Body of pancreas (tissue), 4 donors: ENCODE results near the gene BEX2.

Experiments used
- POLR2A ChIP-seq, 3 donors: fragments of 450-650 bp; IDR thresholded peaks; one replicate each; pipeline ENCODE4 v1.6.1; 2016; ENCODE audit warnings: antibody characterized with exemption in 3 of 3, mild to moderate bottlenecking in 2 of 3
- TF ChIP-seq, protein P1 (sequence below), 7 experiments: fragments of 450-650 bp in 4 of 7; fragments of 200-600 bp in 3 of 7; sonication (generic) in 3 of 7; IDR thresholded peaks; one replicate each; pipeline ENCODE4 v1.5.1; 2016 to 2019; ENCODE audit warnings: antibody characterized with exemption in 7 of 7

DNA sequence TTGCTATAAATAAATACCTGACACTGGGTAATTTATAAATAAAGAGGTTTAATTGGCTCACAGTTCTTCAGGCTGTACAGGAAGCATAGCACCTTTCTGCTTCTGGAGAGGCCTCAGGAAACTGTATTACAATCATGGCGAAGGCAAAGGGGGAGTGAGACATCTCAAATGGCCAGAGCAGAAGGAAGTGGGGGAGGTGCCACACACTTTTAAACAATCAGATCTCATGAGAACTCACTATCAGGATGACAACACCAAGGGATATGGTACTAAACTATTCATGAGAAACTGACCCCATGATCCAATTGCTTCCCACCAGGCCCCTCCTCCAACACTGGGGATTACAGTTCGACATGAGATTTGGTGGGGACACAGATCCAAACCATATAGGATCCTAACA, 33.8 kb upstream of the BEX2 start:
- no peak for TF ChIP-seq POLR2A (IDR thresholded peaks at IDR 0.05)
- TF ChIP-seq, protein P1, sequence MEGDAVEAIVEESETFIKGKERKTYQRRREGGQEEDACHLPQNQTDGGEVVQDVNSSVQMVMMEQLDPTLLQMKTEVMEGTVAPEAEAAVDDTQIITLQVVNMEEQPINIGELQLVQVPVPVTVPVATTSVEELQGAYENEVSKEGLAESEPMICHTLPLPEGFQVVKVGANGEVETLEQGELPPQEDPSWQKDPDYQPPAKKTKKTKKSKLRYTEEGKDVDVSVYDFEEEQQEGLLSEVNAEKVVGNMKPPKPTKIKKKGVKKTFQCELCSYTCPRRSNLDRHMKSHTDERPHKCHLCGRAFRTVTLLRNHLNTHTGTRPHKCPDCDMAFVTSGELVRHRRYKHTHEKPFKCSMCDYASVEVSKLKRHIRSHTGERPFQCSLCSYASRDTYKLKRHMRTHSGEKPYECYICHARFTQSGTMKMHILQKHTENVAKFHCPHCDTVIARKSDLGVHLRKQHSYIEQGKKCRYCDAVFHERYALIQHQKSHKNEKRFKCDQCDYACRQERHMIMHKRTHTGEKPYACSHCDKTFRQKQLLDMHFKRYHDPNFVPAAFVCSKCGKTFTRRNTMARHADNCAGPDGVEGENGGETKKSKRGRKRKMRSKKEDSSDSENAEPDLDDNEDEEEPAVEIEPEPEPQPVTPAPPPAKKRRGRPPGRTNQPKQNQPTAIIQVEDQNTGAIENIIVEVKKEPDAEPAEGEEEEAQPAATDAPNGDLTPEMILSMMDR (IDR thresholded peaks at IDR 0.05), result no peak
